GM19397 (cell line): ENCODE measurements around the gene SFI1.
"Not testable (repeated sequence)": the region's sequence is repeated elsewhere in the genome, so short reads cannot be mapped to it uniquely, and the experiment has no call there.

Experiments used
- ATAC-seq: cut with Tn5 transposase; IDR thresholded peaks from one replicate; pipeline ENCODE4 v1.9.1; 2021; ENCODE audit warnings: mild to moderate bottlenecking, moderate library complexity; ENCODE audit not compliant: unreplicated experiment

Gene SFI1

DNA sequence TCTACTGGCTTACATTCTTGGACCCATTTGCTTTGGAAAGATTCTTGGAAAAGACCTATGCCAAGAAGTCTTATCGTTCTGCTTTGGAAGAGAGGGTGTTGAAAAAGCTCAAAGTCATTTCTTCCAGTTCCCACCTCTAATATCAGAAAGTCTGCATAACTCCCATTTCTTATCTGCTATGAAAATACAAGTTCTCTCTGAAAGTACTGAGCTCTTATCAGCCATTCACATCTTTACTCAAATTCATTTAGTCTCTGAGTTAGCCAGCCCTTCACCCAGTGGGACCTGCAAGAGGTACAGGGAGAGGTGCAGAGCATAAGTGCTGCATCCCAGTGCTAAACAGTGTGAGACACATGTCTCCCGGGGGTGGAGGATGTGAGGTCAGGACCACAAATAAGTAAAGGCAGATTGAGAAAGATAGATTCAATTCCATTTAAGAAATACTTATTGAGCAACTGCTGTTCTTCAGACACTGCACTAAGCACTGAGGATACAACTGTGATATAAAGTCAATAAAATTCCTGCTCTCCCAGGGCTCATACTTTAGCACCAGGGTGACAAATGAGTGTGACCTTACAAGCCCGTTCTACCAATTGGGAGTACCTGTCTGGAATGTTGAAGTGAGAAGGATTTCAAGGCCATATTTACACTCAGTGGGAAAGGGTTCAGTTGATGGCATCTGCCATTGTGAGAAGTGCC is 89.0 kb downstream of the SFI1 start:
- no peak for ATAC-seq

GRCh38 chr22:31586137-31586920 is 90.0 kb downstream of the SFI1 start:
- ATAC-seq = no peak

DNA sequence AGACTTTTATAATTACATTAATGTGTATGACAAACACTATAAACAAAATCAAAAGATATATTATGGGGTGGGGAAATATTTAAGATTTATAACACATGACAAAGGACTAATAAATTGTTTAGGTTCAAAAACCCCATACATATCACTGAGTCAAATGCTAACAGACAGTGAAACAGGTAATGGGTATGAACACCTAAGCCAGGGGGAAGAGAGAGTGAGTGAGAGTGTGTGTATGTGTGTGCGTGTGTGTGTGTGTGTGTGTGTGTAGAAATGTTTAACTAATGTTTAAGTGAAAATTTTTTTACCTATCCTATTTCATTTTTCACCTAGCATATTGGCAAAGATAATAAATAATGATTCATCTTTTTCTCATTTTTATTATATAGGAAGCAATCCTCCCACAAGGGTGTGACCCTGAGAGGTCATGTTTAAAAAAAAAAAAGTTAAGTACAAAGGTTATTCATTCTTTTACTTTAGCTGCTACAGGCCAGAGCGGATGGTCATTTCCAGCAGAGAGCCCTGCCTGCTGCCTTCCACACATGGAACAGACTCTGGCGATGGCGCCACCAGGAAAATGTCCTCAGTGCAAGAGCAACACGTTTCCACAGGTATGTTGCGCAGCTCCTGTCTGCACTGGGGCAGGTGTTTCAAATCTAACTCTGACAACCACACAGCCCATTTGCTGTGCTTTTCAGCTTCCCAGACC is 92.8 kb downstream of the SFI1 start:
- no peak for ATAC-seq

DNA sequence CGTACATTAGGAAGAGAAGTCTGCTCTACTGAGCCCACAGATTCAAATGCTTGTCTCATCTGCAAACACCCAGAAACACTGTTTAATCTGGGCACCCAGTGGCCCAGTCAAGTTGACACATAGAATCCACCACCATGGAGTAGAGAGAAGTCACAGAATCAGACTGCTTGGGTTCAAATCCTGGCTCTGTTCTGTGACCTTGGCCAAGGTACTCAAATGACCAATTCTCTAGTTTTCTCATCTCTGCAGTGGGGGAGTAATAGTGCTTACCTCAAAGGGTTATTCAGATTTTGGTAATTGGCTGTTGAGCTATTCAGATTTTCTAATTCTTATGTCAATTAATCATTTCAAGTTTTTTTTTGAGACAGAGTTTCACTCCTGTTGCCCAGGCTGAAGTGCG is 93.8 kb downstream of the SFI1 start:
- not testable (repeated sequence) for ATAC-seq

- ATAC-seq = no peak
Observed at GRCh38 chr22:31595271-31595670, 98.9 kb downstream of the SFI1 start.

- no peak for ATAC-seq
Observed at GRCh38 chr22:31602259-31602952, 106.1 kb downstream of the SFI1 start.

GRCh38 chr22:31603081-31603525 is 106.8 kb downstream of the SFI1 start:
- no peak for ATAC-seq

DNA sequence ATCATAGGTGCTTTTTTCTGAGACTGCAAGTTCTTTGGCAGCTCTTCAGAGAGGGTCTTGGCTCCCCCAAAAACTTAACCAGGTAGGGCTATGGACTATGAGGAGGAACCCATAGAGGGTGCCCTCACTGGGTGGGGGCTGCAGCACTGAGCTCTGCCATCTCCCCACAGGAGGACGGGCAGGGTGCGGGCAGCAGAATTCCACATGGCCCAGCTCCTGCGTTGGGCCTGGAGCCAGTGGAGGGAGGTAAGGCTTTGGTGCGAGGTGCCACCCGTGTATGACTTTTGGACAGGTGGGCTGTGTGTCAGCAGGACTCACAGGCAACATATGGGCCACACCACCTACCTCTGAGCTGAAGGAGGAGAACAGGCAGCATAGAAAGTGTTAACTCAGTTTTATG is 107.2 kb downstream of the SFI1 start:
- no peak for ATAC-seq

DNA sequence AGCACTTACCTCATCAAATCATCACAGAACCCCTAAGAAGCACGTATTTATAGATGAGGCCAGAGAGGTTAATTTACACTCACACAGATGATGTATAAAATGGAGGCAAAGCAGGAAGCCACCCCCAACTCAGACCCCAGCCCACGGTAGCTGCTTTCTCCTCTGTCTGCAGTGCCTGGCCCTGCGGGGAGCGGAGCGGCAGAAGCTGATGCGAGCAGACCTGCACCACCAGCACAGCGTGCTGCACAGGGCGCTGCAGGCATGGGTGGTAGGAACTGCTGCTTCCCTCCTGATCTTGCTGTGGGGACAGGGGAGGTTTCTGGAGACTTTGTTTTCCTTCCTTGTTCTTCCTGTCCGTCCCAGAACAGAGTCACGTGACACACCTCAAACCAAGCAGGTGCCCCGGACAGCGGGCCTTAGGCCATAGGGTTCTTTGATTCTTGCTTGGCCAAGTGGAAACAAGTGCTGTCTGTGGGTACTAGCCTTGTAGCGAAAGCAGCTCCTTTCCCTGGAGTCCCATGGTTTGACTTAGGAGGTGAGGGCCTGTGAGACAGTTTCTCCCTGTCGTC is 107.9 kb downstream of the SFI1 start:
- no peak for ATAC-seq

- no peak for ATAC-seq
Observed at GRCh38 chr22:31604746-31605705, 108.7 kb downstream of the SFI1 start.

DNA sequence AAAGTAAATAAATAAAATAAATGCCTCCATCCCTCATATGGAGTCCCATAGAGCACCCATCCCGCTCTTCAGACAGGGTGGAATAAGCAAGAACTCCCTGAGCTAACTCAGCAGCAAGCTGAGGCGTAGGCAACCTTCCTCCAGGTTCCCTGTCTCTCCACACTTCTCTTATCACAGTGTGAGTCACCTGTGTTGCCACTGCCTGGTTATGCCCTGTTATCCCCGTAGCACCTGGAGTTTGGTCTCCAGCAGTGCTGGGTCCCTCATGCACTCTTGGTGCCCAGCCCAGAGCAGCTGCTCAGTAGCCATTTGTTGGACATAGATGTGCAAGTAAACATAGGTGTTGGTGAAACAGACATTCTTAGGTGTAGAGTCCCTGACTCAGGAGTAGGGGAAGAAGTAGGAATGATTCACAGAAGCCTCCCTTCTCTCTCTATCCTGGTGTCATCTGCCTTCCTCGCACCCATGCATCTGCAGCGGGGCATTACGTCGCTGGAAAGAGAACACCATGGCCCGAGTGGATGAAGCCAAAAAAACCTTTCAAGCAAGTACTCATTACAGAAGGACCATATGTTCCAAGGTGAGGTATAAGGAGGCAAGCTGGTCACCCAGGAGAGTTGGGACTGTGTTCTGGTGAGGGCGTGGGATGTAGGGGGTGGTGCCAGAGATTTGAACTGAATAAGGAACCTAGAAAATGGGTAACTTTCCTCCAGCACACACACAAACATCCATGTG is 109.7 kb downstream of the SFI1 start:
- ATAC-seq = no peak

DNA sequence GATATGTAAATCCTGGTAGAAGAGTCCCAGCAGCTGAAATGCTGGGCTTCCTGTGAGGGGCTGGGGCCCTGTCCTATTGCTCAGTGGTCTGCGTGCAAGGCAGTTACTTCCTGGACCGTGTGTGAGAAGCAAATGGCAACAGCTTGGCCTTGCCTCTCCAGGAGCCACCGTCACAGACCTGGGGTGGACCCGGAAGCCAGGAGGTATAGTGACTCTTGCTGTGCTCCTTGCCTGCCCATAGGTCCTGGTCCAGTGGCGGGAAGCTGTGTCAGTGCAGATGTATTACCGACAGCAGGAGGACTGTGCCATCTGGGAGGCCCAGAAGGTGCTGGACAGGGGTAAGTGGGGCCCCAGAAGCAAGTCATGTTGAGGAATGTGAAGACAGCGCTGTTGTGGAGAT is 111.4 kb downstream of the SFI1 start:
- ATAC-seq = no peak

- ATAC-seq = no peak
Observed at GRCh38 chr22:31609716-31610115, 113.4 kb downstream of the SFI1 start.

- ATAC-seq = no peak
Observed at GRCh38 chr22:31610611-31611010, 114.3 kb downstream of the SFI1 start.

DNA sequence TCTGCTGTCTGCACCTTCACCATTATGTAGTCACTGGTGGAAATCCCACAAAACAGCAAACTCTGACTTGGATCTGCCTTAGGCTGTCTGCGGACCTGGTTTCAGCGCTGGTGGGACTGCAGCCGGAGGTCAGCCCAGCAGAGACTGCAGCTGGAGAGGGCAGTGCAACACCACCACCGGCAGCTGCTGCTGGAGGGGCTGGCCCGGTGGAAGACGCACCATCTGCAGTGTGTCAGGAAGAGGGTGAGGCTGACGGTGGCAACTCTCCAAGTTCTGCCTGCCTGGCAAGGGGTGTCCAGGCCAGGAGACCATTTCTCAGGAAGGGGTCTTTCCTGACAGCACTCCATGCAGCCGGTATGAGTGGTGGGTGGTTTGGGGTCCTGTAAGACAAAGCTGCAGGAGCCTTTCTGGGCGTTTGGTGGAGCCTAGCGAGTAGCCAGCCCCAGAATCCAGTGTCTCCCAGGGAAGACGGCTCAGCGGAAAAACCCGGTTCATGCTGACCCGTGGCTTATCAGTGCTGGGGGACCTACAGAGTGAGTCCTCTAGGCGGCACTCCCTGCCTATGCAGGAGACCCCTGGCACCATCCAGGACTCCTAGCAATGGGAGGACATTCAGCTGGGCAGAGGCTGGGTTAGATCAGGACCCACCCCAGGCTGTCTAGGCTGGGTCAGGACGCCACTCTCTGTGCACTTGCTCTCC is 114.9 kb downstream of the SFI1 start:
- no peak for ATAC-seq

GRCh38 chr22:31612891-31613285 is 116.6 kb downstream of the SFI1 start:
- no peak for ATAC-seq

GRCh38 chr22:31613286-31613903 is 117.1 kb downstream of the SFI1 start:
- no peak for ATAC-seq

DNA sequence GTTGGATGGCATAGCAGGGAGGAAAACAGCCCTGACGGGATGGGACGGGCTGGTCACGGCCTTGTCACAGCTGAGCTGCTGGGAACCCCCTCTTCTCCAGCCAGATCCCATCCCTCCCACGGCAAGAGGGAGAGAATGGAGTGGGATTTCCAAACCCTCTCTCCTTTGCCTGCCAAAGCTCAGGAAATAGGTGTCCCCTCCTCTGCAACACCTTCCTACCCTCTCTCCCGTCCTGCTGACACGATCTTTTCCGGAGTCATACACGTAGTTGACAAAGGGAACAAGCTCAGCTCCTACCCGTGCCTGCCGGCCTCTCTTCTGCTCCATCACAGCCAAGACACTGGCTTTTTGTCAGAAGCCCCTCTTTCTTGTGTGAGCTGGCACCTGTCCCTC is 117.6 kb downstream of the SFI1 start:
- ATAC-seq = no peak
